HEK293 (cell line): Measurements from ENCODE around the gene NAA20.

Source experiments
- CTCF ChIP-seq: fragments of 450-650 bp; formaldehyde crosslinking; IDR thresholded peaks from 2 replicates; pipeline ENCODE4 v1.5.1; 2016; ENCODE audit warnings: missing biosample characterization, missing genetic modification characterization
- REST ChIP-seq: fragments of 450-650 bp; formaldehyde crosslinking; IDR thresholded peaks from 2 replicates; pipeline ENCODE4 v1.5.1; 2016; ENCODE audit warnings: missing biosample characterization, missing genetic modification characterization
- ZFP41 ChIP-seq: fragments of 450-650 bp; formaldehyde crosslinking; IDR thresholded peaks from 2 replicates; pipeline ENCODE4 v1.5.1; 2016; ENCODE audit warnings: missing biosample characterization, missing genetic modification characterization, borderline replicate concordance
- ZNF114 ChIP-seq: fragments of 450-650 bp; formaldehyde crosslinking; IDR thresholded peaks from 2 replicates; pipeline ENCODE4 v1.5.0; 2017; ENCODE audit warnings: missing biosample characterization, missing genetic modification characterization
- ZNF174 ChIP-seq: fragments of 450-650 bp; formaldehyde crosslinking; IDR thresholded peaks from 2 replicates; pipeline ENCODE4 v1.5.0; 2017; ENCODE audit warnings: missing biosample characterization, mild to moderate bottlenecking, missing genetic modification characterization
- ZNF184 ChIP-seq: fragments of 450-650 bp; IDR thresholded peaks from 2 replicates; pipeline ENCODE4 v1.5.1; 2018; ENCODE audit warnings: missing biosample characterization, mild to moderate bottlenecking, missing genetic modification characterization
- ZNF624 ChIP-seq: fragments of 450-650 bp; formaldehyde crosslinking; IDR thresholded peaks from 2 replicates; pipeline ENCODE4 v1.5.1; 2017; ENCODE audit warnings: missing biosample characterization, missing genetic modification characterization
- ZNF707 ChIP-seq: fragments of 450-650 bp; formaldehyde crosslinking; IDR thresholded peaks from 2 replicates; pipeline ENCODE4 v1.5.1; 2016; ENCODE audit warnings: missing biosample characterization, missing genetic modification characterization

GRCh38 chr20:20009784-20010253 is 7.3 kb upstream of the NAA20 start:
- TF ChIP-seq ZNF174 (tag by site-specific recombination) (no peak), REST (tag by site-specific recombination) (no peak), ZNF624 (no peak), ZNF184 (tag by site-specific recombination) (no peak), ZNF114 (tag by site-specific recombination) (no peak), CTCF (tag by site-specific recombination) (no peak), ZFP41 (tag by site-specific recombination) (no peak), ZNF707 (tag by site-specific recombination) (no peak)
